NCI-H1694 treated with DMSO at 0.1 percent for 48 hours (cell line): ENCODE measurements around the gene PLAC9.
A peak's percentile ranks its signal among the peaks of the same experiment; 100 is the strongest.

ENCODE experiments used
- DNase-seq: peaks from one replicate; lab custom pipeline; 2025; lab: John Stamatoyannopoulos, UW

Gene PLAC9

GRCh38 chr10:80139265-80139664 is 6.7 kb downstream of the PLAC9 start:
- no peak for DNase-seq

- no peak for DNase-seq
Measured at GRCh38 chr10:80140251-80140650, 7.7 kb downstream of the PLAC9 start.

GRCh38 chr10:80141696-80142460 is 9.3 kb downstream of the PLAC9 start:
- DNase-seq: no peak

- no peak for DNase-seq
Measured at GRCh38 chr10:80144067-80144695, 11.7 kb downstream of the PLAC9 start.

GRCh38 chr10:80144696-80145131 is 12.2 kb downstream of the PLAC9 start:
- no peak for DNase-seq

GRCh38 chr10:80145406-80146308 is 13.1 kb downstream of the PLAC9 start:
- peak; percentile 27 for DNase-seq

GRCh38 chr10:80146918-80147317 is 14.4 kb downstream of the PLAC9 start:
- no peak for DNase-seq

- DNase-seq: no peak
Measured at GRCh38 chr10:80148166-80148805, 15.8 kb downstream of the PLAC9 start.

- DNase-seq: no peak
Measured at GRCh38 chr10:80149123-80149522, 16.6 kb downstream of the PLAC9 start.

- DNase-seq: no peak
Measured at GRCh38 chr10:80150172-80150571, 17.6 kb downstream of the PLAC9 start.

- no peak for DNase-seq
Measured at GRCh38 chr10:80152820-80153219, 20.3 kb downstream of the PLAC9 start.

- no peak for DNase-seq
Measured at GRCh38 chr10:80153460-80153859, 20.9 kb downstream of the PLAC9 start.

- no peak for DNase-seq
Measured at GRCh38 chr10:80154626-80154977, 22.1 kb downstream of the PLAC9 start.

- no peak for DNase-seq
Measured at GRCh38 chr10:80154978-80155695, 22.6 kb downstream of the PLAC9 start.

GRCh38 chr10:80155696-80156215 is 23.2 kb downstream of the PLAC9 start:
- DNase-seq: no peak

- DNase-seq: no peak
Measured at GRCh38 chr10:80156216-80156615, 23.7 kb downstream of the PLAC9 start.

- no peak for DNase-seq
Measured at GRCh38 chr10:80157561-80157960, 25.0 kb downstream of the PLAC9 start.

- no peak for DNase-seq
Measured at GRCh38 chr10:80158126-80158525, 25.6 kb downstream of the PLAC9 start.

- DNase-seq: peak; percentile 83
Measured at GRCh38 chr10:80158598-80159127, 26.1 kb downstream of the PLAC9 start.

GRCh38 chr10:80159166-80159873 is 26.8 kb downstream of the PLAC9 start:
- no peak for DNase-seq
